H9 (cell line): ENCODE data around the gene SLC7A11. TPM values are rescaled to one million over a fixed set of nuclear protein-coding genes. Genes with fewer than 3 reads are reported as not detected.

Source experiments
- DNase-seq: peaks from one replicate; pipeline ENCODE4 v3.0.0-alpha.2; 2017
- H2AFZ ChIP-seq: one replicate; pipeline ENCODE4 v1.6.1; 2013; ENCODE audit warnings: mild to moderate bottlenecking, low read length, control low read depth, moderate library complexity
- H2AK5ac ChIP-seq: 2 replicates; pipeline ENCODE4 v1.6.1; 2013; ENCODE audit warnings: low read length, control low read depth, mixed read lengths; ENCODE audit not compliant: insufficient read length
- H2BK120ac ChIP-seq: one replicate; pipeline ENCODE4 v1.6.1; 2013; ENCODE audit warnings: low read depth, mild to moderate bottlenecking, low read length, control low read depth, inconsistent platforms; ENCODE audit not compliant: poor library complexity, severe bottlenecking
- H2BK12ac ChIP-seq: 2 replicates; pipeline ENCODE4 v1.6.1; 2013; ENCODE audit warnings: low read length, control low read depth, mixed read lengths, low read depth; ENCODE audit not compliant: insufficient read length
- H2BK15ac ChIP-seq: 2 replicates; pipeline ENCODE4 v1.6.1; 2013; ENCODE audit warnings: low read depth, low read length, control low read depth
- H2BK20ac ChIP-seq: one replicate; pipeline ENCODE4 v1.6.1; 2013; ENCODE audit warnings: low read depth, mild to moderate bottlenecking, low read length, control low read depth, inconsistent platforms; ENCODE audit not compliant: poor library complexity, severe bottlenecking
- H2BK5ac ChIP-seq: 2 replicates; pipeline ENCODE4 v1.6.1; 2013; ENCODE audit warnings: low read length, control low read depth, mixed read lengths; ENCODE audit not compliant: insufficient read length
- H3K14ac ChIP-seq: 2 replicates; pipeline ENCODE4 v1.6.1; 2013; ENCODE audit warnings: low read length, control low read depth; ENCODE audit not compliant: insufficient read depth
- H3K18ac ChIP-seq: 2 replicates; pipeline ENCODE4 v1.6.1; 2013; ENCODE audit warnings: low read depth, mild to moderate bottlenecking, mixed read lengths, low read length, control low read depth; ENCODE audit not compliant: insufficient read length
- H3K23ac ChIP-seq: 2 replicates; pipeline ENCODE4 v1.6.1; 2013; ENCODE audit warnings: low read length, control low read depth, mixed read lengths, low read depth; ENCODE audit not compliant: insufficient read length
- H3K23me2 ChIP-seq: 2 replicates; pipeline ENCODE4 v1.6.1; 2013; ENCODE audit warnings: low read depth, mild to moderate bottlenecking, mixed read lengths, low read length, control low read depth; ENCODE audit not compliant: insufficient read length, poor library complexity, severe bottlenecking
- H3K27ac ChIP-seq: 2 replicates; pipeline ENCODE4 v1.5.1; 2013; ENCODE audit warnings: low read length, control low read depth, mixed read lengths, low read depth; ENCODE audit not compliant: insufficient read length
- H3K27me3 ChIP-seq: 2 replicates; pipeline ENCODE4 v1.6.1; 2013; ENCODE audit warnings: low read length, control low read depth, inconsistent platforms; ENCODE audit not compliant: insufficient read depth
- H3K4ac ChIP-seq: 2 replicates; pipeline ENCODE4 v1.6.1; 2013; ENCODE audit warnings: low read depth, mild to moderate bottlenecking, control low read depth, inconsistent platforms, low read length, moderate library complexity
- H3K4me1 ChIP-seq: 2 replicates; pipeline ENCODE4 v1.6.1; 2013; ENCODE audit warnings: low read length, control low read depth, inconsistent platforms; ENCODE audit not compliant: insufficient read depth
- H3K4me2 ChIP-seq: 2 replicates; pipeline ENCODE4 v1.6.1; 2013; ENCODE audit warnings: low read length, control low read depth, mixed read lengths; ENCODE audit not compliant: insufficient read length, insufficient read depth
- H3K56ac ChIP-seq: 2 replicates; pipeline ENCODE4 v1.6.1; 2013; ENCODE audit warnings: low read depth, mild to moderate bottlenecking, mixed read lengths, low read length, control low read depth; ENCODE audit not compliant: insufficient read length
- H3K79me1 ChIP-seq: 2 replicates; pipeline ENCODE4 v1.6.1; 2013; ENCODE audit warnings: low read depth, mild to moderate bottlenecking, moderate library complexity, low read length, control low read depth, inconsistent platforms; ENCODE audit not compliant: insufficient read depth, poor library complexity, severe bottlenecking
- H3K79me2 ChIP-seq: 2 replicates; pipeline ENCODE4 v1.6.1; 2013; ENCODE audit warnings: low read length, control low read depth, inconsistent platforms; ENCODE audit not compliant: insufficient read depth
- H3K9ac ChIP-seq: 2 replicates; pipeline ENCODE4 v1.6.1; 2013; ENCODE audit warnings: low read length, control low read depth, mixed read lengths; ENCODE audit not compliant: insufficient read length; ENCODE audit errors: extremely low read depth
- H3K9me3 ChIP-seq: one replicate; pipeline ENCODE4 v1.6.1; 2013; ENCODE audit warnings: low read depth, low read length, inconsistent platforms; ENCODE audit not compliant: control insufficient read depth
- H3T11ph ChIP-seq: one replicate; pipeline ENCODE4 v1.6.1; 2013; ENCODE audit warnings: mild to moderate bottlenecking, low read length, control low read depth, inconsistent platforms
- H4K20me1 ChIP-seq: one replicate; pipeline ENCODE4 v1.6.1; 2013; ENCODE audit not compliant: control insufficient read depth, insufficient read length, insufficient read depth
- H4K5ac ChIP-seq: 2 replicates; pipeline ENCODE4 v1.6.1; 2013; ENCODE audit warnings: low read depth, mild to moderate bottlenecking, mixed read lengths, low read length, control low read depth; ENCODE audit not compliant: insufficient read length
- H4K8ac ChIP-seq: replicated peaks from 2 replicates; pipeline ENCODE4 v1.6.1; 2013; ENCODE audit warnings: low read length, control low read depth, mixed read lengths, low read depth; ENCODE audit not compliant: insufficient read length
- H4K91ac ChIP-seq: 2 replicates; pipeline ENCODE4 v1.6.1; 2013; ENCODE audit warnings: low read depth, mild to moderate bottlenecking, moderate library complexity, mixed read lengths, low read length, control low read depth; ENCODE audit not compliant: insufficient read length
- H3K27ac Mint-ChIP-seq, 3 experiments: 2 replicates in 2 of 3; 3 replicates in 1 of 3; pipeline ENCODE4 v1.8.0; 2020 to 2021; ENCODE audit warnings: mixed read lengths in 3 of 3, mild to moderate bottlenecking in 1 of 3, moderate library complexity in 1 of 3
- H3K27me3 Mint-ChIP-seq: 2 replicates; pipeline ENCODE4 v1.8.0; 2021; ENCODE audit warnings: low read depth, mild to moderate bottlenecking, moderate library complexity, mixed read lengths
- H3K36me3 Mint-ChIP-seq, 3 experiments: 2 replicates in 2 of 3; 3 replicates in 1 of 3; pipeline ENCODE4 v1.8.0; 2020 to 2021; ENCODE audit warnings: low read depth in 3 of 3, mixed read lengths in 3 of 3; ENCODE audit not compliant: insufficient read depth in 1 of 3
- H3K4me1 Mint-ChIP-seq, 2 experiments: 2 replicates each; pipeline ENCODE4 v1.8.0; 2020; ENCODE audit warnings: mixed read lengths in 2 of 2
- H3K4me3 Mint-ChIP-seq, 2 experiments: 2 replicates in 1 of 2; 3 replicates in 1 of 2; pipeline ENCODE4 v1.8.0; 2020 to 2021; ENCODE audit warnings: mild to moderate bottlenecking in 2 of 2, mixed read lengths in 2 of 2, moderate library complexity in 1 of 2
- H3K9me3 Mint-ChIP-seq, 2 experiments: 2 replicates in 1 of 2; 3 replicates in 1 of 2; pipeline ENCODE4 v1.8.0; 2020; ENCODE audit warnings: mild to moderate bottlenecking in 2 of 2, mixed read lengths in 2 of 2, moderate library complexity in 1 of 2
- CTCF ChIP-seq: fragments of 200-600 bp; sonication (generic); conservative IDR thresholded peaks from 3 replicates; pipeline ENCODE4 v1.8.0; 2021; ENCODE audit warnings: antibody characterized with exemption, mild to moderate bottlenecking
- WGBS: extraction: QIAGEN DNeasy Blood & Tissue Kit; methylation state at CpG from one replicate; pipeline ENCODE4 v1.1.7; 2013; ENCODE audit warnings: missing lambda C conversion rate, low lambda C conversion rate, mixed read lengths; ENCODE audit not compliant: insufficient read length; ENCODE audit errors: extremely low coverage; 5-methylcytosine and 5-hydroxymethylcytosine counted together
- total RNA-seq: library from RNA; stranded (reverse); gene quantifications from 2 replicates; pipeline ENCODE4 v1.2.1, GENCODE V29; 2021

SLC7A11 gene
- total RNA-seq, 1 experiment from 2014 or later: 19.8 TPM

- H3K27me3 Mint-ChIP-seq: no peaks in the 10 kb centered on the region
- H2BK5ac ChIP-seq: no peak overlapping the region
- no peaks in the 10 kb centered on the region for H3K79me1 ChIP-seq
- H3K79me2 ChIP-seq: no peaks in the 10 kb centered on the region
- peaks cover 5 to 15% (median 9%) of the 10 kb centered on the region in 3 experiments; a peak in 6 of 7 replicates for H3K36me3 Mint-ChIP-seq
- no peak overlapping the region for H3K27ac ChIP-seq
- H4K20me1 ChIP-seq: no peaks in the 10 kb centered on the region
- H3K9ac ChIP-seq: no peak overlapping the region
- no peak overlapping the region for H3K18ac ChIP-seq
- H3K4me1 ChIP-seq: no peaks in the 10 kb centered on the region; the same call in 1 of the 2 replicates
- H3K9me3 ChIP-seq: no peaks in the 10 kb centered on the region
- no peak overlapping the region for H2AK5ac ChIP-seq
- H4K8ac ChIP-seq: no peak overlapping the region
- WGBS: no CpG with 5 or more reads among the region's 1 CpG
- peaks cover 12 to 16% of the 10 kb centered on the region in 2 experiments for H3K4me1 Mint-ChIP-seq
- H2BK12ac ChIP-seq: no peak overlapping the region
- DNase-seq: no peak
- no peaks in the 10 kb centered on the region for H3K9me3 Mint-ChIP-seq
- H2BK20ac ChIP-seq: no peak overlapping the region
- H3K23ac ChIP-seq: no peak overlapping the region
- no peak overlapping the region for H2AFZ ChIP-seq
- H3T11ph ChIP-seq: no peak overlapping the region
- H3K4me3 Mint-ChIP-seq: no peak overlapping the region
- H4K5ac ChIP-seq: no peak overlapping the region
- H4K91ac ChIP-seq: no peak overlapping the region
- no peak for TF ChIP-seq CTCF
- no peak overlapping the region for H2BK120ac ChIP-seq
- no peak overlapping the region for H3K14ac ChIP-seq
- no peak overlapping the region for H3K4me2 ChIP-seq
- no peak overlapping the region for H3K4ac ChIP-seq
- no peak overlapping the region for H3K56ac ChIP-seq
- H3K27ac Mint-ChIP-seq: no peak overlapping the region; a peak in 1 of 7 replicates
- no peaks in the 10 kb centered on the region for H3K23me2 ChIP-seq
- no peaks in the 10 kb centered on the region for H3K27me3 ChIP-seq
- no peak overlapping the region for H2BK15ac ChIP-seq
These were observed 33.1 kb downstream of the SLC7A11 start for GRCh38 chr4:138209094-138209493.
